ENCODE measurements around the gene TGFB1.
"Not testable (repeated sequence)": the region's sequence is repeated elsewhere in the genome, so short reads cannot be mapped to it uniquely, and the experiment has no call there.

The TGFB1 gene

DNA sequence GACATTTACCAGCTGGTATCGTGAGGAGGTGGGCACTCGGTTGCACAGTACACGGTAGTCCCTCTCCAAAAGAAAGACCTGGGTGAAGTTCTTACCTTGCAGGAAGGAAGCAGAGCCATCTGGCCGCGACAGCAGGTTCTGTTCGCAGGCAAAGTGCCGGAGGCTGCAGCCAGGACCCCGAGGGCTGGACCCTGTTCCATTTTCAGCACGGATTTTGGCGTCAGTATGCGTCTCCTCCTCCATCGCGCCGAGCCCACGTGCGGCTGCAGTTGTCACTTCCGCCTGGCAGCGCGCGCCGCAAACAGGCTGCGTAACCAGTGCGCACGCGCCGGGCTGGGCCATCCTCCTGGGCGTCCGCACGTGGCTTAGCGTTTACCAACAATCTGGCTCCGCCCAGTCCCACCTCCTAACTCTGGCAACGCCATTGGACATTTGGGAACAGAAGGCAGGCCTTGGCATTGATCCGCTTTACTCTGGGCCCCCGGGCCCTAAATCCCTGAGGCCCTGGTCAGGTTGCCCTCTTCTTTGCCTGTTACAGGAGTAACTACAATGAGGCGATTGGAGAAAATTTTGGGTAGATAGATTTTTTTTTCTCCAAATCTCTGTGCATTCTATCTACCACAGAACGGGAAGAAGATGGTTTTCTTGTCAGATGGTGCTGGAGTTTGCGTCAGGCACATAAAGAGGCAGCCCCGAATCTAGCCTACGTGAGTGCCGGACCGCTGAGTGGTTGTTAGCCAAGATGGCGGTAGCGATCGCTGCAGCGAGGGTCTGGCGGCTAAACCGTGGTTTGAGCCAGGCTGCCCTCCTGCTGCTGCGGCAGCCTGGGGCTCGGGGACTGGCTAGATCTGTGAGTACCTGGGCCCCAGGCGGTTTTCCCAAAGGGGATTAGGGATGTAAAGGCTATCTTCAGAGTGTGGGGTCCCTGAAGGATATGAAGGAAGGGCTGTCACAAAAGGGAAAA is 43.6 kb upstream of the TGFB1 start, which contains the start of the genes BCKDHA and EXOSC5:
Gene BCKDHA, plus strand, starts transcription at position 733 of the 964 bp plus-strand sequence. Its CDS starts 10 bp downstream, at position 743.
Gene EXOSC5, minus strand, starts transcription at position 274 of the 964 bp plus-strand sequence. Its CDS starts 31 bp downstream, at position 243.
- TF ChIP-seq, protein P1, sequence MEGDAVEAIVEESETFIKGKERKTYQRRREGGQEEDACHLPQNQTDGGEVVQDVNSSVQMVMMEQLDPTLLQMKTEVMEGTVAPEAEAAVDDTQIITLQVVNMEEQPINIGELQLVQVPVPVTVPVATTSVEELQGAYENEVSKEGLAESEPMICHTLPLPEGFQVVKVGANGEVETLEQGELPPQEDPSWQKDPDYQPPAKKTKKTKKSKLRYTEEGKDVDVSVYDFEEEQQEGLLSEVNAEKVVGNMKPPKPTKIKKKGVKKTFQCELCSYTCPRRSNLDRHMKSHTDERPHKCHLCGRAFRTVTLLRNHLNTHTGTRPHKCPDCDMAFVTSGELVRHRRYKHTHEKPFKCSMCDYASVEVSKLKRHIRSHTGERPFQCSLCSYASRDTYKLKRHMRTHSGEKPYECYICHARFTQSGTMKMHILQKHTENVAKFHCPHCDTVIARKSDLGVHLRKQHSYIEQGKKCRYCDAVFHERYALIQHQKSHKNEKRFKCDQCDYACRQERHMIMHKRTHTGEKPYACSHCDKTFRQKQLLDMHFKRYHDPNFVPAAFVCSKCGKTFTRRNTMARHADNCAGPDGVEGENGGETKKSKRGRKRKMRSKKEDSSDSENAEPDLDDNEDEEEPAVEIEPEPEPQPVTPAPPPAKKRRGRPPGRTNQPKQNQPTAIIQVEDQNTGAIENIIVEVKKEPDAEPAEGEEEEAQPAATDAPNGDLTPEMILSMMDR (IDR thresholded peaks at IDR 0.05; ENCODE audit: extremely low read depth, missing control alignments), result no peak
- peak; percentile 97 for DNase-seq (ENCODE audit: low spot score)

DNA sequence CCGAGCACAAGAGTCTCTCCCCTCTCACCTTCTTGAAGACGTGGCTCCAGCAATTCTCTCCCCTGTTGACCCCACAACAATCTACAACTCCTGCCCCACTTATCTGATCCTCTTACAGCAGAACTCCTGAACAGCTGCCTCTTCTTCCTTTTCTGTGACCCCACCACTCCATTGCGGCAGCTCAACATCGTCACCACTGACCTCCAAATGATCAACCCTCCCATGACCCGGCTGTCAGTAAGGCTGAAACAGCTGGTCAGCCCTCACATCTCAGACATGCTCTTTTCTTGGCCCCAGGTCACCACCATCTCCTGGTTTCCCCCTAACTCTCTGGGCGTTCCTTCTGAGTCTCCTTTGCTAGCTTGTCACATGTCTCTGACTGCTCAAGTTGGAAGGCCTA is 41.6 kb upstream of the TGFB1 start:
- DNase-seq (ENCODE audit: low spot score), result no peak
- TF ChIP-seq, protein P1 (IDR thresholded peaks at IDR 0.05; ENCODE audit: extremely low read depth, missing control alignments), result no peak

DNA sequence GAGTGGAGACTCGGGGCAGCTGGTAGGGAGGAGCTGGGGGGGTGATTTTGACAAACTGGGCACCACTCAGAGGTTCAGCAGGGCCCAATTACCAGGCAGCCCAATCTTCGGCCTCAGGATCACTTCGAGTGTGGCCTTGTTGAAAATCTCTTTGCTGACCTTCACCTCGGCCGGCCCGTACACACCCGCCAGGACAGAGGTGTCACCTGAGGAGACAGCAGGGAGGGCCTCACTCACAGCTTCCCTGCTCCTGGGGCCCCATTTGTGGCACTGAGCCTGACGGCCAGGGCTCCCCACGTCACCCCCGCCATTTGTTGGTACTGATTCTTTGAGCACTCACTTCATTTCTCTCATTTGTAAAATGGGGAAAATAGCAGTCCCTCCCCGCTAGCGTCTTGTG is 39.1 kb upstream of the TGFB1 start:
- DNase-seq (ENCODE audit: low spot score), result no peak
- TF ChIP-seq, protein P1 (IDR thresholded peaks at IDR 0.05; ENCODE audit: extremely low read depth, missing control alignments), result no peak

DNA sequence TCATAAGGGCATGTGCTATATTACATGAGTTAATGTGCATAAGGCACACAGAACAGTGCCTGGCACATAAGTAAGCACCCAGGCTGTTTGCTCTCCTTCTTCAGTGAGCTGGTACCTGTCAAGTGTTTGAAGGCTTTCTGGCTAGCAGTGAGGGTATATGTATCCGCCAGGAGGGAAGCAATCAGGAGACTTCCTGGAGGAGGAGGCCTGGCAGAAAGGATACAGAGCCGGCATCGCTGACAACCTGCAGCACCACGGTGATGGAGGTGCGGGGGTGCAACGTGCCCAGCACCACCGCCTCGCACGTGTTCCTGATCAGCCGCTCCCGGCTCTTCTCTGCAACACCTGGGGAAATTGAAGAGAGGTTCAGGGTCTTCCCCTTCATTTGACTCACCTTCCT is 37.9 kb upstream of the TGFB1 start:
- DNase-seq (ENCODE audit: low spot score), result no peak
- TF ChIP-seq, protein P1 (IDR thresholded peaks at IDR 0.05; ENCODE audit: extremely low read depth, missing control alignments), result no peak

DNA sequence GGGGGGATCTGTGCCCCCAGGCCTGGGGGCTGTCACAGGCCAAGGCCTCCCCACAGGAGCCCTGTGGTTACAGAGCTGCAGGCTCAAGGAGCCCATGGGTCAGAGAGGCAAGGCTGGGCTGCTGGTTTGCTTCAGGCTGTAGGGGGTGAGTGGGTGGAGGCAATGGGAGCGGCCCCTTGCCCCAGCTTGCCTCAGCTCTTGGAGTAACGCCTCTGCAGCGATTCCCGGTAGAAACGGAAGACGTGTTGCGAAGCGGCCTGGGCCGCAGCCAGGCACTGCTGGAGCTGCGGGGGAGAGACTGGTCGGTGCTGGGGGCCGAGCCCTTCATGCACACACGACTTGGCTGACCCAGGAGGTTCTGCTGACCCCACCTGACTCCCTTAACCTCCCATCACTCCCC is 32.7 kb upstream of the TGFB1 start:
- TF ChIP-seq, protein P1 (IDR thresholded peaks at IDR 0.05; ENCODE audit: extremely low read depth, missing control alignments), result no peak
- no peak for DNase-seq (ENCODE audit: low spot score)

DNA sequence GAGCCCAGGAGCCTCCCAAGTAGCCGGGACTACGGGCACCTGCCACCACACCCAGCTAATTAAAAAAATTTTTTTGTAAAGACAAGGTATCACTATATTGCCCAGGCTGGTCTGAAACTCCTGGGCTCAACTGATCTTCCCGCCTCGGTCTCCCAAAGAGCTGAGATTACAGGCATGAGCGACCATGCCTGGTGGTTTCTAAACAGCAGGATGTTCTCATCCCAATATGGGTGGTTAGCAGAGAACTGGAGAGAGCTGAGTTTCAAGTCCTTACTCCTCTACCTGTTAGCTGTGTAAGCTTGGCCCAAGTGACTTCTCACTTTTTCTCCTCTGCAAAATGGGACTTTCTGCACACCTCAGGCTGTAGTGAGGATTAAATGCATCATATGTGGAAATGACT is 30.6 kb upstream of the TGFB1 start:
- TF ChIP-seq, protein P1 (IDR thresholded peaks at IDR 0.05; ENCODE audit: extremely low read depth, missing control alignments), result no peak
- no peak for DNase-seq (ENCODE audit: low spot score)

DNA sequence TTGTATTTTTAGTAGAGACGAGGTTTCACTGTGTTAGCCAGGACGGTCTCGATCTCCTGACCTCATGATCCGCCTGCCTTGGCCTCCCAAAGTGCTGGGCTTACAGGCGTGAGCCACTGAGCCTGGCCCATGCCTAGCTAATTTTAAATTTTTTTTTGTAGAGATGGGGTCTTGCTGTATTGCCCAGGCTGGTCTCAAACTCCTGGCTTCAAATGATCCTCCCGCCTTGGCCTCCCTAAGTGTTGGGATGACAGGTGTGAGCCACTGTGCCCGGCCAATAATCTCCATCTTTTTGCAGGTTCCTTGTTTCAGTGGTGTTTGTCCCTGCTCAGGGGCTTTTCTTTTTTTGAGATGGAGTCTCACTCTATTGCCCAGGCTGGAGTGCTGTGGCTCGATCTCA is 27.8 kb upstream of the TGFB1 start:
- not testable (repeated sequence) for DNase-seq (ENCODE audit: low spot score)
